Trophoblast cell (in vitro differentiated cells and primary cell): Measurements from ENCODE around the gene FGR.

Experiments used
- DNase-seq, 2 donors: peaks; one replicate each; pipeline ENCODE4 v3.0.0-alpha.2; 2016
- H2AFZ ChIP-seq: 2 replicates; pipeline ENCODE4 v1.6.1; 2013; ENCODE audit warnings: low read length, moderate library complexity, mild to moderate bottlenecking; ENCODE audit not compliant: insufficient read depth, poor library complexity
- H2AK5ac ChIP-seq: 2 replicates; pipeline ENCODE4 v1.6.1; 2013; ENCODE audit warnings: mild to moderate bottlenecking, low read length
- H2BK120ac ChIP-seq: 2 replicates; pipeline ENCODE4 v1.6.1; 2013; ENCODE audit warnings: low read length, mild to moderate bottlenecking, moderate library complexity; ENCODE audit not compliant: insufficient read depth, poor library complexity
- H2BK12ac ChIP-seq: 2 replicates; pipeline ENCODE4 v1.6.1; 2013; ENCODE audit warnings: mild to moderate bottlenecking, low read length, moderate library complexity
- H2BK5ac ChIP-seq: 2 replicates; pipeline ENCODE4 v1.6.1; 2013; ENCODE audit warnings: low read length, low read depth, moderate library complexity, mild to moderate bottlenecking; ENCODE audit not compliant: poor library complexity
- H3K14ac ChIP-seq: 2 replicates; pipeline ENCODE4 v1.6.1; 2013; ENCODE audit warnings: mild to moderate bottlenecking, low read length
- H3K18ac ChIP-seq: 2 replicates; pipeline ENCODE4 v1.6.1; 2013; ENCODE audit warnings: mild to moderate bottlenecking, low read length
- H3K23ac ChIP-seq: 2 replicates; pipeline ENCODE4 v1.6.1; 2013; ENCODE audit warnings: low read length
- H3K27ac ChIP-seq: 2 replicates; pipeline ENCODE4 v1.5.1; 2013; ENCODE audit warnings: low read depth, mild to moderate bottlenecking, inconsistent platforms, low read length, moderate library complexity
- H3K27me3 ChIP-seq: 2 replicates; pipeline ENCODE4 v1.6.1; 2013; ENCODE audit warnings: inconsistent platforms, mild to moderate bottlenecking, low read length, moderate library complexity; ENCODE audit not compliant: insufficient read depth
- H3K36me3 ChIP-seq, 2 experiments: 1 replicate in 1 of 2; 2 replicates in 1 of 2; pipeline ENCODE4 v1.6.1; 2013; ENCODE audit warnings: low read length in 2 of 2, mild to moderate bottlenecking in 2 of 2, moderate library complexity in 1 of 2; ENCODE audit not compliant: insufficient read depth in 2 of 2, control insufficient read depth in 1 of 2
- H3K4ac ChIP-seq: 2 replicates; pipeline ENCODE4 v1.6.1; 2013; ENCODE audit warnings: low read depth, mild to moderate bottlenecking, low read length, moderate library complexity
- H3K4me1 ChIP-seq, 2 experiments: 1 replicate in 1 of 2; 2 replicates in 1 of 2; pipeline ENCODE4 v1.6.1; 2013; ENCODE audit warnings: low read length in 2 of 2, mild to moderate bottlenecking in 2 of 2, moderate library complexity in 1 of 2; ENCODE audit not compliant: insufficient read depth in 2 of 2, control insufficient read depth in 1 of 2
- H3K4me2 ChIP-seq: 2 replicates; pipeline ENCODE4 v1.6.1; 2013; ENCODE audit warnings: inconsistent platforms, mild to moderate bottlenecking, low read length, moderate library complexity
- H3K4me3 ChIP-seq: 2 replicates; pipeline ENCODE4 v1.5.1; 2013; ENCODE audit warnings: mild to moderate bottlenecking, low read depth, low read length, inconsistent platforms
- H3K79me1 ChIP-seq: one replicate; pipeline ENCODE4 v1.6.1; 2013; ENCODE audit warnings: low read length
- H3K79me2 ChIP-seq: 2 replicates; pipeline ENCODE4 v1.6.1; 2013; ENCODE audit warnings: low read length, mild to moderate bottlenecking; ENCODE audit not compliant: control insufficient read depth, insufficient read depth, poor library complexity
- H3K9ac ChIP-seq: 2 replicates; pipeline ENCODE4 v1.6.1; 2013; ENCODE audit warnings: mild to moderate bottlenecking, low read length
- H3K9me3 ChIP-seq: 2 replicates; pipeline ENCODE4 v1.6.1; 2013; ENCODE audit warnings: low read depth, mild to moderate bottlenecking, control low read depth, inconsistent platforms, low read length; ENCODE audit not compliant: insufficient read depth
- H4K12ac ChIP-seq: 2 replicates; pipeline ENCODE4 v1.6.1; 2013; ENCODE audit warnings: low read depth, mild to moderate bottlenecking, low read length, moderate library complexity
- H4K8ac ChIP-seq: 2 replicates; pipeline ENCODE4 v1.6.1; 2013; ENCODE audit warnings: low read depth, mild to moderate bottlenecking, low read length, moderate library complexity
- H4K91ac ChIP-seq: one replicate; pipeline ENCODE4 v1.6.1; 2013; ENCODE audit warnings: low read depth, mild to moderate bottlenecking, low read length, moderate library complexity
- WGBS: extraction: QIAGEN DNeasy Blood & Tissue Kit; methylation state at CpG from one replicate; pipeline ENCODE4 v1.1.7; 2013; ENCODE audit warnings: missing lambda C conversion rate; ENCODE audit not compliant: insufficient read length, insufficient coverage; ENCODE audit errors: extremely low coverage; 5-methylcytosine and 5-hydroxymethylcytosine counted together

FGR gene

DNA sequence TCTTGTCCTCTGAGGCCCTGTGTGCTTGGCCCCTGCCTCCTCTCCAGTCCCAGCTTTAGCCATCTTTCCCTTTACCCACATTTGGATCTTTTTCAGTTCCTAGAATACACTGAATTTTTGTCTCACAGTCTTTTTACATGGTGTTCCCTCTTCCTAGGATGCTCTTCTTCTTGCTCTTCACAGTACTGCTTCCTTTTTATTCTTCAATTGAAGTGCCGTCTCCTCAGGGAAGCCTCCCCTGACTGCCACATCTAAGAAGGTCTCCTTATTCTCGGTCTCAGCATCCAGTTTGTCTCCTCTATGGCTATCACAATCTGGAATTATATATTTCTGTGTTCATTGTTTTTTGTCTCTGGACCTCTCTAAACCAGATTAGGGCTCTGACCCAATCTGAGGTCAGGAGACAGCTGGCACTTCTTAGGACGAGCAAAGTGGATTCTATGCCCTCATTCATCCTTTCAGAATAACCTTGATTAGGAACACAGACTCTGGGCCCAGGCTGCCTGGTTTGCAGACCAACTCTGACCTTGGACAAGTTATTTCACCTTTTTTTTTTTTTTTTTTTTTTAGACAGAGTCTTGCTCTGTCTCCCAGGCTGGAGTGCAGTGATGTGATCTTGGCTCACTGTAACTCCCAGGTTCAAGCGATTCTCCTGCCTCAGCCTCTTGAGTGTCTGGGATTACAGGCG, 3.2 kb upstream of the FGR start:
- H3K14ac ChIP-seq: no peak overlapping the region
- H3K27me3 ChIP-seq: peaks cover 25% of the 10 kb centered on the region
- H3K4me2 ChIP-seq: no peak overlapping the region
- H4K8ac ChIP-seq: no peak overlapping the region
- H2BK5ac ChIP-seq: no peak overlapping the region
- H3K18ac ChIP-seq: no peak overlapping the region
- no CpG with 5 or more reads among the region's 5 CpGs for WGBS
- no peak overlapping the region for H4K12ac ChIP-seq
- peaks cover 4% of the 10 kb centered on the region for H3K79me1 ChIP-seq
- H3K4ac ChIP-seq: no peak overlapping the region
- no peak overlapping the region for H2BK120ac ChIP-seq
- no peak for DNase-seq
- no peak overlapping the region for H3K9ac ChIP-seq
- no peak overlapping the region for H4K91ac ChIP-seq
- no peaks in the 10 kb centered on the region for H3K9me3 ChIP-seq
- no peak overlapping the region for H3K23ac ChIP-seq
- peaks cover 4 to 7% of the 10 kb centered on the region in 2 experiments for H3K4me1 ChIP-seq
- H2BK12ac ChIP-seq: no peak overlapping the region
- H2AK5ac ChIP-seq: no peak overlapping the region
- H3K36me3 ChIP-seq: no peaks in the 10 kb centered on the region
- H3K4me3 ChIP-seq: no peak overlapping the region
- H2AFZ ChIP-seq: no peak overlapping the region
- no peaks in the 10 kb centered on the region for H3K79me2 ChIP-seq
- H3K27ac ChIP-seq: no peak overlapping the region

DNA sequence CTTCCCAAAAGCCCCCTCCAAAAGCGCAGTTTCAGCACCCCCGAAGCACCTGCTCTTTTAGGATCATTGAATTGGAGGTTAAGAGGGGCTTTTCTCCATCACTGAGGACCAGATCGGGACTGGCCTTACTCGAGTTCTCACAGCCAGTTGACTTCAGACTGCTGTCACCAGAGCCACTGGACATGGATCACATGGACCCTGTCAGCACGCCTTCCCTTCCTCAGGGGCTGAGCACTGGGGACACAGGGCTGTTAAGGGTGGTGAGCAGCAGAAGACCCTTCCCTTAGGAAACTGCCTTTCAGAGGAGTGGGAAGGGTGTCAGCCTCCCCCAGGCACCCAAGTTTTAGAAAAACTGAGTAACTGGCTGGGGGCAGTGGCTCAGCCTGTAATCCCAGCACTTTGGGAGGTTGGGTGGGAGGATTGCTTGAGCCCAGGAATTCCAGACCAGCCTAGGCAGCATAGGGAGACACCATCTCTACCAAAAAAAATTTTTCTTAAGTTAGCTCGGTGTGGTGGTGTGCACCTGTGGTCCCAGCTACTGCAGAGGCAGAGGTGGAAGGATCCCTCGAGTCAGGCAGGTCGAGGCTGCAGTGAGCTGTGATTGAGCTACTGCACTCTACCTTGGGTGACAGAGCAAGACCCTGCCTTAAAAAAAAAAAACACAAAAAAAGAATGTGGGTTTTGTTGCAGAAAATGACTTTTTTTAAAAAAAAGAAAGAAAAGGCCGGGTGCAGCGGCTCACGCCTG, 584 bp upstream of the FGR start:
- Histone ChIP-seq H4K8ac (no peak overlapping the region), H2AK5ac (no peak overlapping the region), H3K9ac (no peak overlapping the region), H3K4me3 (no peak overlapping the region), H3K79me1 (peaks cover 4% of the 10 kb centered on the region), H4K91ac (no peak overlapping the region), H3K36me3 (no peaks in the 10 kb centered on the region), H2BK12ac (no peak overlapping the region), H3K9me3 (no peaks in the 10 kb centered on the region), H3K18ac (no peak overlapping the region), H3K27ac (no peak overlapping the region), H3K27me3 (peaks cover 28% of the 10 kb centered on the region), H2BK5ac (no peak overlapping the region), H3K14ac (no peak overlapping the region), H3K4ac (no peak overlapping the region), H3K4me1 (peaks cover 4 to 7% of the 10 kb centered on the region in 2 experiments), H3K4me2 (no peak overlapping the region), H2AFZ (no peak overlapping the region), H4K12ac (no peak overlapping the region), H2BK120ac (no peak overlapping the region), H3K23ac (no peak overlapping the region), H3K79me2 (no peaks in the 10 kb centered on the region)
- WGBS: no CpG with 5 or more reads among the region's 11 CpGs
- no peak for DNase-seq

DNA sequence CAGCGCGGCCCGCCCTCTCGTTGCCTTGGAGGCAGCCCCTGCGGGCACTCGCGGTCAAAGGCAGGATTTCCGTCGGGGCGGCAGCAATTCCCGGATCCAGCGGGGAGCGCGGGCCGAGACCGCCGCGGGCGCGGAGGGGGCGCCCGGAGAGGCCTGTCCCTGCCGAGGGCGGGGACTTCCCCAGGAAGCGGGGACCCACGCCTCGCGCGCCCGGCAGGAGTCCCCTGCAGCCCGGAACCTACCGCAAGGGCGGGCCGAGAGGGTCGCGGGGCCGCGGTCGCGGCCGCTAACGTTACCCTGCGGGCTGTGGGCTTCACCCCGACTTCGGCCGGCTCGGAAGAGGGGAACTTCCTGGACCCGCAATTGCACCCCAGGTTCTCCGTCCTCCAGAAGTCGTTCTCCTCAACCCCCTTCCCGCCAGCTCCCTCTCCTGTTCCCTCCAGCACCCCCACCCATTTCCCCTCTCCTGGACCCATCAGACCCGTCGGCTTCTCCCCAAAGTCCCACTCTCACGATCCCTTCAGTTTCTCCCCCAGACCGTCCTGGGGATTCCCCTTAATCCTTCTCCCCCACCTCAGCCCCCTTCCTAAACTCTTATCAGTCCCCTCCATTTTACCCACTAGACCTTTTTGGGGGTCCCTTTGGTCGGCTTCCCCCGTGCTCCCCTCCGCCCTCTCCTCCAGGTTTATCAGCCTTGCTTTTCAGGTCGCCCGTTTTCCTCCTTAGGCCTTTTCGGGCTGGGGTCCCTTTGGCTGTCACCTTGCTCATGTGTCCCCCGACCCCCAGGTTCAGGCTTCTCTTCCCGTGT, 604 bp downstream of the FGR start:
- no CpG with 5 or more reads among the region's 63 CpGs for WGBS

GRCh38 chr1:27633640-27634176, 1.3 kb downstream of the FGR start:
- no peak overlapping the region for H3K23ac ChIP-seq
- no peak overlapping the region for H3K14ac ChIP-seq
- peaks cover 4% of the 10 kb centered on the region for H3K79me1 ChIP-seq
- H2BK12ac ChIP-seq: no peak overlapping the region
- peak overlapping the region; percentile 53 for H4K8ac ChIP-seq
- H2AFZ ChIP-seq: peak overlapping the region; percentile 24
- H4K12ac ChIP-seq: no peak overlapping the region
- no peak overlapping the region for H2BK120ac ChIP-seq
- H3K9ac ChIP-seq: no peak overlapping the region
- WGBS: no CpG with 5 or more reads among the region's 17 CpGs
- H3K36me3 ChIP-seq: no peaks in the 10 kb centered on the region
- no peak overlapping the region for H2AK5ac ChIP-seq
- peaks cover 4 to 7% of the 10 kb centered on the region in 2 experiments for H3K4me1 ChIP-seq
- H3K4me3 ChIP-seq: no peak overlapping the region
- peaks cover 28% of the 10 kb centered on the region for H3K27me3 ChIP-seq
- H3K4ac ChIP-seq: no peak overlapping the region
- H3K79me2 ChIP-seq: no peaks in the 10 kb centered on the region
- no peak overlapping the region for H3K18ac ChIP-seq
- H4K91ac ChIP-seq: no peak overlapping the region
- H2BK5ac ChIP-seq: no peak overlapping the region
- peak overlapping the region; percentile 65 for H3K4me2 ChIP-seq
- DNase-seq: no peak
- H3K27ac ChIP-seq: no peak overlapping the region
- H3K9me3 ChIP-seq: no peaks in the 10 kb centered on the region

More for the DNA sequence above, 604 bp downstream of the FGR start:
- Histone ChIP-seq H3K4me1 (peaks cover 4 to 7% of the 10 kb centered on the region in 2 experiments), H2AK5ac (no peak overlapping the region), H2BK12ac (no peak overlapping the region), H3K18ac (no peak overlapping the region), H4K8ac (peak overlapping the region; percentile 53), H3K9me3 (no peaks in the 10 kb centered on the region), H3K79me1 (peaks cover 4% of the 10 kb centered on the region), H3K79me2 (no peaks in the 10 kb centered on the region), H3K9ac (no peak overlapping the region), H3K27ac (no peak overlapping the region), H2AFZ (peak overlapping the region; percentile 24), H3K4me2 (peak overlapping the region; percentile 65), H3K36me3 (no peaks in the 10 kb centered on the region), H3K4me3 (no peak overlapping the region), H2BK120ac (no peak overlapping the region), H3K14ac (peak overlapping the region; percentile 10), H4K91ac (no peak overlapping the region), H3K4ac (no peak overlapping the region), H3K23ac (peak overlapping the region; percentile 21), H4K12ac (peak overlapping the region; percentile 28), H2BK5ac (no peak overlapping the region), H3K27me3 (peaks cover 28% of the 10 kb centered on the region)
- DNase-seq: peak in 1 of 2 donors; percentile 38
